ENCODE measurements around the gene TCOF1. TPM values are rescaled to one million over a fixed set of nuclear protein-coding genes. Genes with fewer than 3 reads are reported as not detected.

TCOF1 gene
- total and polyA plus RNA-seq, 2 of the 8 experiments (the other 6 are each of a cell fraction or from before 2014, with no cell fraction given): 35.9 to 170 TPM

DNA sequence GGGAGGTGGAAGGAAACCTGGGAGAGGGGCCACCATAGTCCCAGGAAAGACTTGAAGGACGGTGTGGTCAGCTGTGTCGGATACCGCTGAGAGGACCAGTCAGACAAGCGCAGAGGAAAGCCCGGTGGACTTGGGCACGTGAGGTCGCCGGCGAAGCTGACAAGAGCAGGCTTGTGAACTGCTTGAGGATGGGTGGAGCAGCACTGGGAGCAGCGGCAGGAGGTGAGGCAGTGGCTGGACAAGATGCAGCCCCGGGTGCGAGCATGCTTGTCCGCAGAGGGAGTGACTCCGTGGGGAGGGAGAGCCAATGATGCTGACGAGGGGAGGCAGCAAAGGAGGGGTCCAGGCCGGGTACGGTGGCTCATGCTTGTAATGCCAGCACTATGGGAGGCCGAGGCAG is 73.6 kb downstream of the TCOF1 start:
- H2BK120ac ChIP-seq (replicated peaks; ENCODE audit: low read depth, low read length): no peak overlapping the region
- DNase-seq (ENCODE audit: low read depth in 1 of 2, low spot score in 2 of 2): no peak
- H3K23me2 ChIP-seq (ENCODE audit: low read depth, low read length): peaks cover 6% of the 10 kb centered on the region; the same call in 1 of the 2 replicates
- no peaks in the 10 kb centered on the region for H4K20me1 ChIP-seq (replicated peaks in 1 of 2; ENCODE audit: control insufficient read depth in 1 of 2, insufficient read depth in 2 of 2, low read length in 2 of 2)
- TF ChIP-seq JUN (IDR thresholded peaks at IDR 0.05; ENCODE audit: low read depth, low read length) (no peak), CEBPB (IDR thresholded peaks at IDR 0.05; ENCODE audit: low read depth, low read length) (no peak)
- no peak overlapping the region for H2BK15ac ChIP-seq (ENCODE audit: low read length)
- no peaks in the 10 kb centered on the region for H3K27me3 ChIP-seq (replicated peaks in 1 of 4; ENCODE audit: control insufficient read depth in 3 of 4, extremely low read depth in 1 of 4, insufficient read depth in 3 of 4, low read length in 3 of 4)
- H4K91ac ChIP-seq (replicated peaks; ENCODE audit: insufficient read length, low read length): no peak overlapping the region
- no peak overlapping the region; the same call in 1 of the 2 replicates for H3K18ac ChIP-seq (ENCODE audit: extremely low read depth, low read length)
- H3K4me2 ChIP-seq (ENCODE audit: insufficient read depth in 1 of 2, low read depth in 2 of 2, low read length in 2 of 2): no peak overlapping the region
- H2BK20ac ChIP-seq (ENCODE audit: low read length): no peak overlapping the region
- H3K79me1 ChIP-seq (ENCODE audit: low read depth, low read length): no peaks in the 10 kb centered on the region
- no peak for FAIRE-seq
- CTCF ChIA-PET (ENCODE audit: partially characterized antibody): interaction anchor here (0.6 to 14.1 kb wide), 6 partner anchors 9 to 188 kb away, joined by 3 to 245 read pairs (median 4); no protein-coding TSS in a partner anchor
- H3K79me2 ChIP-seq (ENCODE audit: control insufficient read depth in 1 of 2, insufficient read depth in 2 of 2, low read length in 2 of 2): no peaks in the 10 kb centered on the region
- no peak overlapping the region for H3K56ac ChIP-seq (replicated peaks; ENCODE audit: insufficient read length, low read depth, low read length)
- H3K4me3 ChIP-seq (ENCODE audit: extremely low read depth in 1 of 4, insufficient read depth in 2 of 4, low read depth in 3 of 4, low read length in 4 of 4): no peak overlapping the region
- no peaks in the 10 kb centered on the region for H3K36me3 ChIP-seq (ENCODE audit: control insufficient read depth in 2 of 4, insufficient read depth in 4 of 4, low read length in 3 of 4)
- no peak overlapping the region for H4K5ac ChIP-seq (ENCODE audit: insufficient read length, low read depth, low read length)
- no peak overlapping the region for H3K23ac ChIP-seq (ENCODE audit: insufficient read length)
- WGBS, 2 experiments (ENCODE audit: extremely low coverage in 1 of 2, insufficient coverage in 1 of 2, insufficient read length in 1 of 2, insufficient replicate concordance in 2 of 2, low coverage in 1 of 2, low lambda C conversion rate in 2 of 2, missing lambda C conversion rate in 1 of 2): 92% methylated on average over 15 of the region's 18 CpGs; no CpG with 5 or more reads in 1 of the 2 experiments
- no peak overlapping the region for H2BK5ac ChIP-seq (ENCODE audit: low read depth, low read length)
- H2AK5ac ChIP-seq (ENCODE audit: low read depth, low read length): no peak overlapping the region
- H2AFZ ChIP-seq (ENCODE audit: low read length): no peak overlapping the region
- no peak overlapping the region for H3K14ac ChIP-seq (ENCODE audit: insufficient read length)
- POLR2A ChIA-PET (ENCODE audit: partially characterized antibody): interaction anchor here (1.0 to 5.9 kb wide), 3 partner anchors 12 to 30 kb away, joined by 3 to 50 read pairs (median 6); partner anchors contain the start of gene CD74
- no peak overlapping the region for H4K8ac ChIP-seq (ENCODE audit: extremely low read depth, insufficient read depth, low read length)
- H3K27ac ChIP-seq (ENCODE audit: low read depth, low read length): no peak overlapping the region
- no peak overlapping the region for H3K9ac ChIP-seq (replicated peaks in 1 of 4; ENCODE audit: extremely low read depth in 1 of 4, low read depth in 3 of 4, low read length in 3 of 4)
- no peaks in the 10 kb centered on the region for H3K9me3 ChIP-seq (ENCODE audit: insufficient read depth in 2 of 2, low read depth in 1 of 2, low read length in 1 of 2)
- no peaks in the 10 kb centered on the region for H3K4me1 ChIP-seq (replicated peaks in 1 of 4; ENCODE audit: control insufficient read depth in 3 of 4, insufficient read depth in 4 of 4, low read length in 3 of 4)
- H3K4ac ChIP-seq (replicated peaks; ENCODE audit: insufficient read length, low read depth, low read length): no peak overlapping the region
- no peak overlapping the region for H2BK12ac ChIP-seq (ENCODE audit: low read depth, low read length)
